ENCODE results near the gene DPAGT1.

The DPAGT1 gene

DNA sequence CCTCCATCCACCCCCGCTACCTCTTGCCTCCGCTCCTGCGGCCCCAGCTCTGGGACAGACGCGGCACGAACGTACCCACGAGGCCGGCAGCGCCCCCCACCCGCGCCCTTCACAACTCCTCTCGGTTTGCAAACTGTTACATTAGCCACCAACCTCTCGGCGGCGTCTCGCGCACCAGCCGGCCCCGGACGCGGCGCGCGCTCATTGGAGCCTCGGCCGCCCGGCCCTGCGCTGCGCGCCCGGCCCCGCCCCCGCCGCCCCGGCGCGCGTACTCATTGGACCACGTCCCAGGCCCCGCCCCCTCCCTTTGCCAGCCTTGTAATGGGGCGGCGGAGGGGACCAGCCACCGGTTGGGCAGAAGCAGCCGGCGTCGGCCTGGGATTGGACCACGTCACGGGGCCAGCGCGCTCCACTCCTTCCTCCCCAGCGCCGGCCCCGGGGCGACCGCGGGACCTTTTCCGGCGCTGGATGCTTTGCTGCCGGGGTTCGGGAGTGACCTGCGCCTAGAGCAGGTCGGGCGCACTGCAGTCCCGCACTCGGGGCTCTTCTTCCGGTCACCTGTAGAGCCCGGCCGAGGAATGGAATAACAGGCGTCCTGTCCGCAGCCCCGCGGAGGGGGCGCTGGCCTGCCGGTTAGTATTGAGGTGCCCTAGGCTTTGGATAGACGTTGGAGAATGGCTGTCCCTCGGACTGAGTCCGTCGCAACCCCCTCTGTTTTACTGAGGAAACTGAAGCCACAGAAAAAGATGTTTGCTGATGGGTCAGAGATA is 44.5 kb downstream of the DPAGT1 start, which contains the start of gene HYOU1:
HYOU1 (minus strand) TSS at position 206 of the 770 bp plus-strand sequence. CDS start 1,045 bp downstream, outside the sequence.
- peak; percentile 90 for DNase-seq (ENCODE audit: low spot score)

DNA sequence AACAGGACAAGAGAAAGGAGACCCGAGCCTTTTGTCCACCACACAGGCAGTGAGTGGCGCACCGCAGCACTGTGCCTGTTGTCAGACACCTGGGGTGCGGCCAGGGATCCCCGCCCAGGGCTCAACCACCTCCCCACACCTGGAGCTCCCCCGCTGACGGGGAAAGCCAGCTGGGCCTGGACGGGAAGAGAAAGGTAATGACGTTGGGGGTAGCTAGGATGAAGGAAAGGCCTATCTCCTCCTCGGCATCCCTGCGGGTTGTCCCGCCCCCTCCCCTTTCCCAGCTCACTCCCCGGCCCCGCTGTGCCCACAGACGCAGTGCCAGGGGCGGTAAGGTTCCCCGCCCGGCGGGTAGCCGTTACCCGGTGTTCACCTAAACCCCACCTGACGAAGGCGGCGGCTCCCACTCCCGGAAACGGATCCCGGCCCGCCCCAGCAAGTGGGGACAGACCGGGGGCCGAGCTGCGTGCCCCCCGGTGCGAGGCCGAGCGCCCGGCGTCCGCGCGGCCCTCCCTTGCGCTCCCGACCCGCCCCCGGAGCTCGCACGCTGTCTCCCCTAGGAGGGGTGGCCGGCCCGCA is 45.1 kb downstream of the DPAGT1 start:
- DNase-seq (ENCODE audit: low spot score): no peak

DNA sequence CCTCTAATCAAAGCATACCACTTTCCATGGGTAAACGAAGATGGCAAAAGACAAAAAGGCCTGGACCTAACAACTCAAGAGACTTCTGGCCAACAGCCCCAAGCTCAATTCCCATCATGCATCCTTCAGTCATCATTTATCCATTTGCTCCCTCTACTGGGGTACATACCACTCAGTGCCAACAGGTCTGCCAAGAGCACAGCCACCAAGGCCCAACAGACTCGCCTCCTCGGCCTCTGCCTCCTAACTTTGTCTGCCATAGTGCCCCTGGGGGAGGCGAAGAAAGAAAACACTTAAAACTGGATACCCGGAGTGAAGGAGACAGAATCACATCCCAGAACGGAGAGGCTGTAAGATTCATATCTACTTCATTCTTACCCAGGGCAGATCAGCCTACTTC is 45.8 kb downstream of the DPAGT1 start:
- DNase-seq (ENCODE audit: low spot score): no peak

DNA sequence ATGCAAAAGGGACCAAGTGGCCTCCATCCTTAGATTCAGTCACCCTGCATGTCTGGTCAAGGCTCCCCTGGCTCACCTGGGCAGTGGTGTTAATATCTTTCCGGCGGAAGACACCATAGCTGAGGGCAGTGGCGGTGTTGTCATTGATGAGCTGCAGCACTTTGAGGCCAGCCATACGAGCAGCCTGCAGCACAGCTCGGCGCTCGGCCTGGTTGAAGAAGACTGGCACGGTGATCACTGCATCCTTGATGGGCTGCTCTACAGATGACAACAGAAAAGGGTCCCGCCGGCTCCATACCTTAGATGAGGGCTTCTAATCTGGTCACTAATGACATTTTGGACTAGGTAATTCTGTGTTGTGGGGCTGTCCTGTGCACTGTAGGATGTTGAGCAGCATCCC is 47.2 kb downstream of the DPAGT1 start:
- DNase-seq (ENCODE audit: low spot score): no peak

DNA sequence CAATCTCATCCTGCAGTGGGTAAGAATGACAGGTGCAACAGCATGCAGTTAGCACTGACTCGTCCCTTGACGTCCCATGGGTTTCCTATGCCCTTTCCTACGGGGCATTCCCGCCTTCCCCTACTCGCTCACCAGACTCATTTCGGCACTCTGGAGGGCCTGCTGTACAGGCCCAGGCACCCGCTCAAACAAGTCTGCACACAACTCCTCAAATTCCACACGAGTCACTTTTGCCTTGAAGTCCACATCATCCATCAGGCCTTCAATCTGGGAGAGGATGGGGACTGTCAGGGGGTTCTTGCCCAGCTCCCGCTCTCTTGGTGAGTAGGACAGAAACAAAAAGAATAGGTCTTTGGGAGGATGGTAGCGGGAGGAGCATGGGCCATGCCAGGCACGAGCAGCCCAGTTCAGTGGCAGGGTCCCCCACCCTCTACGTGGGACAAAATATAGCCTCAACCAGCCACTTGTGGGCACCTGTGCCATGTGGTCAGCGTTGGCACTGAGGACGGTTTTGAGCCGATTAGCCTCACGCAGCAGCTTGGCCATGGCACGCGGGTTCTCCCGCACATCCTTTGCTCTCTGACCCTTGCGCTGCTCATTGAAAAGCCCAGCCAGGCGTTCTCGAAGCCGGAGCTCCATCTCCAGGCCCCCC is 49.4 kb downstream of the DPAGT1 start:
- DNase-seq (ENCODE audit: low spot score): no peak

DNA sequence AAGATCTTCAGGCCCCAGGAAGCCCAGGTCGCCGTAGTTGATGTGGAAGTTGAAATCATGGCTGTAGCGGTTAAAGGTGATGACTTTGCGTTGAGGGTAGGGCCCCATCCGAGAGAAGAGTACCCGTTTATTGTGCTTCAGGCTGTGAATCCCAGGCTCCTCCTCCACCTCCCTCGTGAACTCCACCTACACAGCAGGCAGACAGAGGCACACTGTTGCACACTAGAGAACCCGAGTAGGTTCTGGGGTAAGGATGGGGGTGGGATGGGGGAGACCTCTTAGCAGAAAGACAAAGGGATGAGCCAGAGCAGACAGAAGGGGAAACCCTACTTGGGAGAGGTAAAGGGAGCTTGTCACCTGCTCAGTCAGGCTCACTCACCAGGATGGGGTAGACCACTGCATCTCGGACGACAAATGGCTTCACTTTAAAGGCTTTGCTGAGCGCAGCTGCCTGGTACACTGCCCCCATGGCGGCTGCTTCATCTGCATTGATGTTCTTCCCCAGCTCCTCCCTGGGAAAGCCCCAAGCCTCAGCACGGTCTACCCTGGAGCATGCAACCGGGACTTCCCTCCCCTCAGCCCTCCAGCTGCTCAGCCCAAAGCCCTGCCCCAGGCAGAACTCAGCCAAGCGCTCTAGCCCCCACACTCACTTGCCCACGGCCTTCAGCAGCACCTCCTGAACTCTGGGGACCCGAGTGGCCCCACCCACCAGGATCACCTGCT is 50.1 kb downstream of the DPAGT1 start:
- no peak for DNase-seq (ENCODE audit: low spot score)

DNA sequence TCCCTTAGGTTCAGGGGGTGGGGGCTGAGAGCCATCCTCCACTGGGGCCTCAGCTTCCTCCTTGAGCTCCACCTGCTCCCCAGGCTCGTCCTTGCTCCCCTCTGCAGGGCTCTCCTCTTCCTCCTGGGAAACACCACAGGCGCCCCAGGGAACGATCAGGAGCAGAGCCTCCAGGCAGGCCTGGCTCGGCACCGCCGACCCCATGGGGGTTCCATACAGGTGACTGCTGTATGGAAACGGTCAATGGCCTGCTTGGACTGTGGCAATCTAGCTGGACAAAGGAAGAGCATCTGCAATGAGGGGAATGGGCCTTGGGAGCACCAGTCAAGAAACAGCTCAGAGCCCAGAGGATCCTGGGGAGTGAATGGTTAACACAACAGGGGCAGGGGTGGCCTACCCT is 52.6 kb downstream of the DPAGT1 start:
- DNase-seq (ENCODE audit: low spot score): no peak

DNA sequence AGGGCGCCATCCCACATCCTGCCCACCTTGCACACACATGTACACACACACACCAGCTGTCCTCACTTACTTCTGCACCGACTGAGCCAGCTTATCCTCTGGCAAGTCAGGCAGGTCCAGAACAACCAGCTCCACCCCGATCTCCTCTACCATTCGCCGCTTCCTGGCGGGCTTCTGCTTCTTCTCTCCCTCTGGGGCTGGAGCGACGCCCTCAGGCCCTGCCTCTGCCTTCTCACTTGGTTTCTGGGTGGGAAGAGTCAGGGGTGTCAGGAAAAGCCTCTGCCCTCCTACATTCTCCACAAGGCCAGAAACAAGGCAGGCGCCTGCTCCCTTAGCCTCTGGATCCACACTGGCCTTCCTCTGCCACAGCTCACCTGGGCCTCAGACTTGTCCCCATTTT is 53.0 kb downstream of the DPAGT1 start:
- no peak for DNase-seq (ENCODE audit: low spot score)

DNA sequence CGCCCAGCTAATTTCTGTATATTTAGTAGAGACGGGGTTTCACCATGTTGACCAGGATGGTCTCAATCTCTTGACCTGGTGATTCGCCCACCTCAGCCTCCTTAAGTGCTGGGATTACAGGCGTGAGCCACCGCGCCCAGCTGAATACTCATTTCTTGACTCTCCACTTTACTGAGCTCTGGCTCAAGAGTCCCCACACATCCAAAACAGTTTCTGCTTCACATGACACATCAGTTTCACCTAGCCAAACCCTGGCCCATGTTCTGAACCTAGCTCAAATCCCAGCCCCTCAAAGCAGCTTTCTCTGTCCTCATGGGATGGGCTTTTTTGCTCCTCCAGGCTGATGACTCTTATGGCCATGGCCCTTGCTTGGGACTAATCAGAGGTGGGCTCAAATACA is 54.4 kb downstream of the DPAGT1 start:
- DNase-seq (ENCODE audit: low spot score): no peak

Measured in kidney capillary endothelial cell (primary cell).